ENCODE measurements around the gene REXO5.
A peak's percentile ranks its signal among the peaks of the same experiment; 100 is the strongest.
"Not testable (repeated sequence)": the region's sequence is repeated elsewhere in the genome, so short reads cannot be mapped to it uniquely, and the experiment has no call there.

REXO5 gene

DNA sequence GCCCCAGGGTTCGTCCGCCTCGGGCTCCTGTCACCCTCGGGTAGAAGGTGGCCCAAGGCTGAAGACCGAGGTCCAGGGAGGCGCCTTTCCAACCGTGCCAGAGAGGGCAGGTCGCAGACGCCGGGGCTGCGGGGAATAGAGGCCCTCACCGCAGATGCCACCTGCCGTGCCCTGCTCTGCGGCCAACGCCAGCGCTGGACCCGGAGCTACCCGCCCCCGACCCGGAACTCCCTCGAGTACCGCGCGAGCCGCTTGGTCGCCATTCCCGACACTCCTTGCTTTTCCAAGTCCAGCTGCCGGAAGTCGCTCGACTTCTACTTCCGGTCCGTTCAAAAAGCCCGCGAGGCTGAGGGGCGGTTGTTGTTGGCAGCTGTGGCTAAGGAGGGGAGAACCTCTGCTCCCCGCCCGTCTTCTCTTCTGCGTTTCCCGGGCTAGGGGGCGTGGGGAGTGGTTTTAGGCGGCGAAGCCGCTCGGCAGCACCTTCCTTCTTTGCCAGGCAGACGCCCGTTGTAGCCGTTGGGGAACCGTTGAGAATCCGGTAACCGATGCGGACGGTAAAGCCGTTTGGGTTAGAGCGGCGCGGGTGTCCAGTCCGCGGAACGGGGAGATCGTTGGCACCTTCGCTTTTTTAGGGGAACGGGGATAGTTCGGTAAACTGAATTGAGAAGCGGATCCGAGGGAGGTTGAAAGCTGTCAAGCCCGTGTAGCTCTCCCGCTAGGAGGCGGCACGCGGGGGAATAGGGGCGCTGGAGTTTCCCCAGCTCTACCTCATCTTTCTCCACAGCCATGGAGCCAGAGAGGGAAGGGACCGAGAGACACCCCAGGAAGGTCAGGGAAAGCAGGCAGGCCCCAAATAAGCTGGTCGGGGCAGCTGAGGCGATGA, at the start of gene REXO5, which contains the start of gene ERI2:
TSS of gene REXO5 (plus strand) at position 360 of the 883 bp plus-strand sequence. CDS start at position 787, 427 bp downstream.
TSS of gene ERI2 (minus strand) at position 305 of the 883 bp plus-strand sequence. CDS start at position 263, 42 bp downstream.
- peak; percentile 74 to 83 for DNase-seq

GRCh38 chr16:20760346-20760745, 46.0 kb upstream of the REXO5 start:
- no peak for DNase-seq

DNA sequence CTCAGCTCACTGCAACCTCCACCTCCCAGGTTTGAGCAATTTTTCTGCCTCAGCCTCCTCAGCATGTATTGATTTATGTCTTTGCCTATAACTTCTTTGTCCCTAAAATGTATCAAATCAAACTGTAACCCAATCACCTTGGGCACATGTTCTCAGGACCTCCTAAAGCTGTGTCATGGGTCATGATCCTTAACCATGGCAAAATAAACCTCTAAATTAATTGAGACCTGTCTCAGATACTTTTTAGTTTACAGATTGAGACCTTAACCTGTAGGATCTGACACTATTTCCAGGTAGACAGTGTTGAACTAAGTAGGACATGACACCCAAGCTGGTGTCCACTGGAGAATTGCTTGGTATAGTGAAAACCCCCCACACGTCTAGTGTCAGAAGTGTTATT, 45.2 kb upstream of the REXO5 start:
- DNase-seq: no peak

GRCh38 chr16:20762404-20763123, 43.8 kb upstream of the REXO5 start:
- DNase-seq: no peak

DNA sequence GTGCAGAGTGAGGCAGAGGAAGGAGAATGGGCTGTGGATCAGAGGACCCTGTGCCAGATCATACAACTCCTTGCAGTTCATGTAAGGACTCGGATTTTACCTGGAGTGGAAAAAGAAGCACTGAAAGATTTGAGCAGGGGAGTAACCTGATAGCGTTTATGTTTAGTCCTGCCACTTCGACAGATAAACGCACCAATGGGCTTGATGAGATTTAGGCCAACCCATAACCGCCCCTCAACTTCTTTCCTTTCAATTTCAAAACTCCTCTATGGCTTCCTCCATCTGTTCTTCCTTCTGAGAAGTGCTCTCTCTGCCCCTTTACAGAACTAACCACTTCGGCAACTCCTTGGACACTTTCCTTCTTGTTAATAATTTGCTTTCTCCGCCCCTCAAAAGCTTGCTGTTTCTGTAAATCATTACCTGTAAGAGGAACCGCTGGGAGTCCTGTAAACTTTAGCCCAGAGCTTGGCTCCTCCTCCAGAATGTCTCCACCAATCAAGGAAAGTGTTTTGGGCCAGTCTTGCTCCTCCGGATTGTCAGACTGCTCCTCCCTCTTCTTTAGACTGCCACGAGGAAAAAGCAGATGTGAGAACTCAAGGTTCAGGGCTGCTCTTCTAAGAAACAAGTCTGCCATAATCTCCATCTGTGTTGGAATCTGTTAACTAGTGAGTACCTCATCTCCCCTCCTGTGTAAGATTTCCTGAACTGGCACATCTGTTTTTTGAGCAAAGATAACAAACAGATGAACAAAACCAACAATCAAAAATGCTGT, 42.7 kb upstream of the REXO5 start, which contains the start of gene ACSM3:
TSS of gene ACSM3 (plus strand) at position 554 of the 772 bp plus-strand sequence. CDS start 6,021 bp downstream, outside the sequence.
- DNase-seq: peak; percentile 74 to 85

- DNase-seq: not testable (repeated sequence)
These were observed 41.9 kb upstream of the REXO5 start for GRCh38 chr16:20764448-20764847.

DNA sequence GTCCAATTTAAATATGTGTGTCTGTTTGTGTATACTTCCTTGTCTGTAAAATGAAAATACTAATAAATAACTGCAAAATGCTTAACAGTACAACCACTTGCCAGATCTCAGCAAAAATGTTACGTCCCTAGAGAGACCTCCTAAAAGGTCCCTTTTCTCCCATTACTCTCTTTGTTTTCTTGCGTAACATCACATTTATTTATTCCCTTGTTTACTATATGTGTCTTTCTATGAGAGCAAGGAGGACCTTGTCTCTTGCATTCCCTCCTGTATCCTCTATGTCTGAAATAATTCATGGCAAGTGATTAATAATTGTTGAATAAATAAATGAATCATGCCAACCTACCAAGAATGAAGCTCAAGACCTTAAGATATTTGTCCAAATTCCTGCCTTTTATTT, 40.6 kb upstream of the REXO5 start:
- DNase-seq: no peak

DNA sequence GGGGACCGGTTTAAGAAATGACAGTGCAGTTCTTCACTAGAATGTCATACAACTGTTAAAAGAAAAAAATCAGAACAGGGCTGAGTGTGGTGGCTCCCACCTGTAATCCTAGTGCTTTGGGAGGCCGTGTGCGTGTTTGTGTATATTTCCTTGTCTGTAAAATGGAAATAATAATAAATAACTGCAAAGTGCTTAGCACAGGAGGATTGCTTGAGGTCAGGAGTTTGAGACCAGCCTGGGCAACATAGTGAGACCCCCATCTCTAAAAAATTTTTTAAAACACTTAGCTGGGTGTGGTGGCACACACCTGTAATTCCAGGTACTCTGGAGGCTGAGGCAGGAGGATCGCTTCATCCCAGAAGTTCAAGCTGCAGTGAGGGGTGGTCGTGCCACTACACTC, 40.0 kb upstream of the REXO5 start:
- no peak for DNase-seq

DNA sequence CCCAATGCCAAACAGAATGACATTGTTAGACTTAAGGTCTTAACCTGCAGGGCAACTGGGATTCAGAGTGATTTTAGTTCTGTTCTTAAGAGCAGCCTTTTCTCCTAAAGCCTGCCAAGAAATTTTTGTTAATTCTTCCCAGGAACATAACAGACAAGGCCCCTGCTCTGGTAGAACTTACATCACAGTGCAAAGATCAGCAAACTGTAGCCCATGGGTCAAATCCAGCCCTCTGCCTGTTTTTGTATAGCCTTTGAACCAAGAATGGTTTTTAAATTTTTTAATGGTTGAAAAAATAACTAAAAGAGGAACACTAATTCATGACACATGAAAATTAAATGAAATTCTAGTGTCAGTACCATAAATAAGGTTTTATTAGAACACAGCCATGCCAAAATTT, 38.8 kb upstream of the REXO5 start:
- no peak for DNase-seq

GRCh38 chr16:20768121-20768520, 38.2 kb upstream of the REXO5 start:
- DNase-seq: no peak

DNA sequence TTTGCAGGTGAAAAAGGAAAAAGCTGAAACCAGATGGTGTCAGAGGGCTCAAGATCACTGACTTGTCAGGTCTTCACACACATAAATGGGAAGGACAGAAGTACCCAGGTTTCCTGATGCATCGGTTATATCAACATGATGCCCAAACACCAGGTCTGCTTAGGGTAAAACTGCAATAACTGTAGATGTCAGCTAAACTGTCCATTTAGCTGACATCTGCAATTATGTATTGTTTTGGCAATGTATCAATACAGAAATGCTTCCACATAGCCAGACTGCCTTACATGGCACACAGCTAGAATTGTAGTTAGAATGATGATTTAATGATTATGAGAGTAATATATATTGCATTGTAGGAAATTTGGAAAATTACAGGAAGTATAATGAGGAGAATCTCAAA, 37.5 kb upstream of the REXO5 start:
- DNase-seq: no peak

- DNase-seq: no peak
These were observed 32.6 kb upstream of the REXO5 start for GRCh38 chr16:20773679-20774078.

DNA sequence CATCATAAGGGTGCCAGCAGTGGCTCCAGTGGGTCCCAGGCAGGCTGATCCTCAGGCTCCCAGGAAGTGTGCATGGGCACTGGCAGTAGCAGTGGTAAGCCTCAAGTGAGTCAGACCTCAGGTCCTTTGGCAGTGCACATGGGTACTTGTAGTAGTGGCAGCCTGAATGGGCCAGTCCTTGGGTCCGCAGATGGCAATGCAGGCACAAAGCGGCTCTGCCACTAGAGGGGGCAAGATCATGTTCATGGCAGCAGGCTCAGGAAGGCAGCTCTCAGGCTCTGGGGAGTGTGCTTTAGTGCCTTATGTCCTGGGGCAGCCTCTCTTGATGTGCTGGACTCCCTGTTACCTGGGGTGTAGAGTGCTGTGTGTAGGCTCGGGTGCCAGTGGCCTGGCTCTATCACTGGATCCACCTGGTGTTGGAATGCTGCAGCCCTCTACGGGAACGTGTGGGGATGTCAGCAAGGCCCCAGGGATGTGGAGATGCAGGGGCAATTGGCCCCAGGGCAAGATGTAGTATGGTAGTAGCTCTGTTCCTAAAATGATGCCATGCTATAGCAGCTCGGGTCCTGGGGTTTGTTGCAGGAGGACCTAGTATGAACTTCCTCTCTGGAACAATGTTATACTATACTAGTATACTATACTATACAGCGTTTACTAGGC, 31.5 kb upstream of the REXO5 start:
- peak; percentile 45 to 66 for DNase-seq

GRCh38 chr16:20781697-20782096, 24.6 kb upstream of the REXO5 start:
- peak; percentile 4 to 45 for DNase-seq

GRCh38 chr16:20782470-20782869, 23.9 kb upstream of the REXO5 start:
- DNase-seq: no peak

GRCh38 chr16:20784204-20784603, 22.1 kb upstream of the REXO5 start:
- no peak for DNase-seq

GRCh38 chr16:20789130-20789529, 17.2 kb upstream of the REXO5 start:
- DNase-seq: no peak

DNA sequence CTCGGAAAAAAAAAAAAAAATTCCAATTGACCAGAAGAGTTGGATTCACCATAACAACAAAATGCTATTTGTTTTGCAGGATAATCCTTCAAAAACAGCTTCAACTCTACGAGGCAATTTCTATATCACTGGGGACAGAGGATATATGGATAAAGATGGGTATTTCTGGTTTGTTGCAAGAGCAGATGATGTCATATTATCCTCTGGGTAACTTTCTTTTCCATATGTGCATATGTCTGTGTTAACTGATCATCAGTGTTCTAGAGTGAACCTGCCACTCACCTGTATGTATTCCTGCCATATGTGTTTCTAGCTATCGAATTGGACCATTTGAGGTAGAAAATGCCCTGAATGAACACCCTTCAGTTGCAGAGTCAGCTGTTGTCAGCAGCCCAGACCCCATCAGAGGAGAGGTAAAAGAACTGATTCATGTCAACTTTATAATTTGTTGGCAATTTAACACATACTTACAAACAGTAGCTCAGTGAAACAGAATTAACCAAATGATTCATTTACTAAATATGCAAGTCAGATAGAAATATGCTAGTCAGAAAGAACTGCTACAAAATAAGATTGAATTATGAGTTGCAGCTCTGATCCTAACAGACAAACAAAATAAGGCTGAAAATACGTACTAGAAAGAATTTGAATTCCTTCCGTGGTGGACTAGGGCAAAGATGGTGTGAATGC, 14.3 kb upstream of the REXO5 start:
- no peak for DNase-seq

DNA sequence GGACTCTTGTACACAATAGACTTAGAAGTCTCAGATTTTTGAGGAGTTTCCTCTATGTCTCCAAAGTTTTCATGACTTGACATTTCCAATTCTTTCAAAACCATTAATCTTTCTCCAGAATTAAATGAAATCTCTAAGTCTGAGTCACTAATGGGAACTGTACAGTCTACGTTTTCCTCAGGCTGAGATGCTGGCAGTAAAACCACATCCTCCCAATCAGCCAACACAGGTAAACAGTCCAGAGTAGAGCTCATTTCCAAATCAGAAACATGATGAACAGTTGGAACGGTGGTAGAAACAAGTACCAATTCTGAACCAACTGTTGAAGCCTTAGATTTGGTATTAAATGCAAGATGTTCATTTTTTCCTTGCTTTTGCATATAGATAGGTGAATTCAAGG, 8.0 kb upstream of the REXO5 start:
- no peak for DNase-seq

GRCh38 chr16:20799599-20799998, 6.7 kb upstream of the REXO5 start:
- DNase-seq: peak; percentile 61 to 62

DNA sequence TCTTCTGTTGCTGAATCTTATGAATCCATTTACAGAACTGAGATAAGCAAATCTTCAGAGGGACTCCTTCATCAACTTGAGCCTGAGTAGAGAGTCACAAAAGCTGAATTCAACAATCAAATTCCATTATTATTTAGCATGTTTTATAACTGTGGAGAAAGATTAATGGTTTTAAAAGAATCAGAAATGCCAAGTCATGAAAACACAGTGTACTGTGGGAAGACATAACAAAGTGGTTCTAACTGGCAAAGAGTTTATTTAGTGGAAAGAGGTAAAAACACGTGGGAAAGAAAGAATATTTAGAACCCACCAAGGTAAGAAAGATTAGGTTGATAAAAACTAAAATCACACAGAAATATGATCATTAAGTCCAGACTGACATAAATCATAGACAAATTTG, 5.0 kb upstream of the REXO5 start:
- no peak for DNase-seq

- DNase-seq: no peak
These were observed 3.2 kb upstream of the REXO5 start for GRCh38 chr16:20803192-20803560.
